ENCODE data around the gene DNAH5.

DNAH5 gene

GRCh38 chr5:13944560-13945199 lies at the start of gene DNAH5:
Gene DNAH5, minus strand, starts transcription at chr5:13944688. Its CDS starts 250 bp downstream, at chr5:13944438.
- Histone ChIP-seq H3K9ac (no peak within 1 kb of the TSS), H3K27ac (no peak within 1 kb of the TSS), H3K27me3 (ENCODE audit: control insufficient read depth, insufficient read depth, low read length) (no peaks in the 10 kb centered on the region), H3K4me2 (ENCODE audit: low read length) (no peak within 1 kb of the TSS), H3K4me1 (no peaks in the 10 kb centered on the region), H2AFZ (no peak within 1 kb of the TSS), H3K36me3 (ENCODE audit: control insufficient read depth, insufficient read depth, low read length) (no peaks in the 10 kb centered on the region), H3K79me2 (no peaks in the 10 kb centered on the region), H3K9me3 (ENCODE audit: control insufficient read depth, low read length) (no peaks in the 10 kb centered on the region), H3K4me3 (ENCODE audit: low read depth, low read length) (no peak within 1 kb of the TSS)
- TF ChIP-seq CTCF (IDR thresholded peaks at IDR 0.05): no peak

- H3K9me3 ChIP-seq (ENCODE audit: control insufficient read depth, low read length): no peaks in the 10 kb centered on the region
- no peak overlapping the region for H2AFZ ChIP-seq
- H3K9ac ChIP-seq: no peak overlapping the region
- H3K4me3 ChIP-seq (ENCODE audit: low read depth, low read length): no peak overlapping the region
- H3K4me1 ChIP-seq: no peaks in the 10 kb centered on the region
- no peaks in the 10 kb centered on the region for H3K79me2 ChIP-seq
- H3K27me3 ChIP-seq (ENCODE audit: control insufficient read depth, insufficient read depth, low read length): no peaks in the 10 kb centered on the region
- no peak for TF ChIP-seq CTCF (IDR thresholded peaks at IDR 0.05)
- H3K4me2 ChIP-seq (ENCODE audit: low read length): no peak overlapping the region
- H3K36me3 ChIP-seq (ENCODE audit: control insufficient read depth, insufficient read depth, low read length): no peaks in the 10 kb centered on the region
- no peak overlapping the region for H3K27ac ChIP-seq
These were observed 49.4 kb upstream of the DNAH5 start for GRCh38 chr5:13993926-13994325.

- no peak for TF ChIP-seq CTCF (IDR thresholded peaks at IDR 0.05)
- Histone ChIP-seq H3K4me1 (no peaks in the 10 kb centered on the region), H3K27ac (no peak overlapping the region), H3K36me3 (ENCODE audit: control insufficient read depth, insufficient read depth, low read length) (no peaks in the 10 kb centered on the region), H3K4me2 (ENCODE audit: low read length) (no peak overlapping the region), H2AFZ (no peak overlapping the region), H3K79me2 (no peaks in the 10 kb centered on the region), H3K4me3 (ENCODE audit: low read depth, low read length) (no peak overlapping the region), H3K27me3 (ENCODE audit: control insufficient read depth, insufficient read depth, low read length) (no peaks in the 10 kb centered on the region), H3K9ac (no peak overlapping the region), H3K9me3 (ENCODE audit: control insufficient read depth, low read length) (no peaks in the 10 kb centered on the region)
These were observed 48.3 kb upstream of the DNAH5 start for GRCh38 chr5:13992795-13993194.

GRCh38 chr5:13991365-13991764 lies 46.9 kb upstream of the DNAH5 start:
- Histone ChIP-seq H3K9ac (no peak overlapping the region), H3K4me3 (ENCODE audit: low read depth, low read length) (no peak overlapping the region), H3K4me2 (ENCODE audit: low read length) (no peak overlapping the region), H3K4me1 (no peaks in the 10 kb centered on the region), H2AFZ (peak overlapping the region; percentile 20), H3K27ac (no peak overlapping the region), H3K9me3 (ENCODE audit: control insufficient read depth, low read length) (no peaks in the 10 kb centered on the region), H3K27me3 (ENCODE audit: control insufficient read depth, insufficient read depth, low read length) (no peaks in the 10 kb centered on the region), H3K79me2 (no peaks in the 10 kb centered on the region), H3K36me3 (ENCODE audit: control insufficient read depth, insufficient read depth, low read length) (no peaks in the 10 kb centered on the region)
- no peak for TF ChIP-seq CTCF (IDR thresholded peaks at IDR 0.05)

GRCh38 chr5:13990896-13991295 lies 46.4 kb upstream of the DNAH5 start:
- Histone ChIP-seq H3K4me3 (ENCODE audit: low read depth, low read length) (no peak overlapping the region), H3K27me3 (ENCODE audit: control insufficient read depth, insufficient read depth, low read length) (no peaks in the 10 kb centered on the region), H3K27ac (no peak overlapping the region), H2AFZ (no peak overlapping the region), H3K9me3 (ENCODE audit: control insufficient read depth, low read length) (no peaks in the 10 kb centered on the region), H3K4me1 (no peaks in the 10 kb centered on the region), H3K4me2 (ENCODE audit: low read length) (no peak overlapping the region), H3K36me3 (ENCODE audit: control insufficient read depth, insufficient read depth, low read length) (no peaks in the 10 kb centered on the region), H3K79me2 (no peaks in the 10 kb centered on the region), H3K9ac (no peak overlapping the region)
- TF ChIP-seq CTCF (IDR thresholded peaks at IDR 0.05): no peak
